Fibroblast of lung (primary cell): ENCODE results near the gene PAK1IP1. TPM values are rescaled to one million over a fixed set of nuclear protein-coding genes. Genes with fewer than 3 reads are reported as not detected.
A peak's percentile ranks its signal among the peaks of the same experiment; 100 is the strongest.

Source experiments
- DNase-seq, 2 donors: peaks; one replicate each; pipeline versions ENCODE4 v3.0.0 to v3.0.0-alpha.2; 2010; ENCODE audit warnings: low read depth in 2 of 2
- H2AFZ ChIP-seq: 2 replicates; pipeline ENCODE4 v1.5.1; 2012; ENCODE audit warnings: low read length, control low read depth, inconsistent platforms
- H3K27ac ChIP-seq: 2 replicates; pipeline ENCODE4 v1.5.1; 2011; ENCODE audit warnings: low read length, control low read depth; ENCODE audit not compliant: insufficient read depth
- H3K27me3 ChIP-seq: 2 replicates; pipeline ENCODE4 v1.5.1; 2011; ENCODE audit warnings: mild to moderate bottlenecking, low read length; ENCODE audit not compliant: control insufficient read depth, insufficient read depth
- H3K36me3 ChIP-seq: 2 replicates; pipeline ENCODE4 v1.5.1; 2011; ENCODE audit warnings: low read length; ENCODE audit not compliant: control insufficient read depth, insufficient read depth
- H3K4me1 ChIP-seq: 2 replicates; pipeline ENCODE4 v1.5.1; 2011; ENCODE audit warnings: low read length; ENCODE audit not compliant: control insufficient read depth, insufficient read depth; ENCODE audit errors: extremely low read depth
- H3K4me2 ChIP-seq: 2 replicates; pipeline ENCODE4 v1.5.1; 2011; ENCODE audit warnings: low read length, control low read depth; ENCODE audit not compliant: insufficient read depth; ENCODE audit errors: extremely low read depth
- H3K4me3 ChIP-seq, 4 experiments: fragments of 200-600 bp in 1 of 4; sonication (generic) in 1 of 4; replicated peaks in 1 of 4; 2 replicates each; pipeline ENCODE4 v1.5.1; 2011 to 2016; ENCODE audit warnings: low read length in 4 of 4, low read depth in 3 of 4, mild to moderate bottlenecking in 3 of 4, control low read depth in 2 of 4, inconsistent platforms in 1 of 4, mixed read lengths in 1 of 4; ENCODE audit not compliant: insufficient read depth in 1 of 4; ENCODE audit errors: control extremely low read depth in 1 of 4
- H3K79me2 ChIP-seq: 2 replicates; pipeline ENCODE4 v1.5.1; 2012; ENCODE audit warnings: mild to moderate bottlenecking, low read length, inconsistent platforms; ENCODE audit not compliant: control insufficient read depth, insufficient read depth
- H3K9ac ChIP-seq: 2 replicates; pipeline ENCODE4 v1.5.1; 2011; ENCODE audit warnings: mild to moderate bottlenecking, low read length, control low read depth; ENCODE audit not compliant: insufficient read depth
- H3K9me3 ChIP-seq: 2 replicates; pipeline ENCODE4 v1.5.1; 2012; ENCODE audit warnings: low read depth, low read length; ENCODE audit not compliant: control insufficient read depth, insufficient read depth
- H4K20me1 ChIP-seq: 2 replicates; pipeline ENCODE4 v1.5.1; 2011; ENCODE audit warnings: low read length; ENCODE audit not compliant: control insufficient read depth, insufficient read depth; ENCODE audit errors: extremely low read depth
- CTCF ChIP-seq, 2 donors: IDR thresholded peaks in 1 of 2; conservative IDR thresholded peaks in 1 of 2; 1 replicate in 1 of 2; 2 replicates in 1 of 2; pipeline ENCODE4 v1.5.1; 2011 to 2012; ENCODE audit warnings: low read length in 2 of 2, control low read depth in 1 of 2, inconsistent platforms in 1 of 2, low read depth in 1 of 2, mild to moderate bottlenecking in 1 of 2
- EZH2 ChIP-seq: IDR thresholded peaks from 2 replicates; pipeline ENCODE4 v1.5.1; 2012; ENCODE audit warnings: low read length, control low read depth, mild to moderate bottlenecking; ENCODE audit errors: missing control alignments
- polyA plus RNA-seq, 2 donors: library from polyadenylated mRNA; depleted of rRNA in 1 of 2; stranded (reverse) in 1 of 2; unstranded in 1 of 2; fragments of >200 nt; gene quantifications; 2 replicates each; pipeline ENCODE4 v1.2.1, GENCODE V29; 2011 to 2012; ENCODE audit warnings: missing spikeins in 1 of 2
- total RNA-seq: library from RNA; depleted of rRNA; stranded (reverse); fragments of >200 nt; gene quantifications from 2 replicates; pipeline ENCODE4 v1.2.1, GENCODE V29; 2014

PAK1IP1 gene
- total and polyA plus RNA-seq, 2 donors (not counting 1 experiment from before 2014, with no cell fraction given), result 16.3 to 27.3 TPM

- peak overlapping the region; percentile 86 for H3K4me2 ChIP-seq
- TF ChIP-seq EZH2, result no peak
- TF ChIP-seq CTCF (conservative IDR thresholded peaks at IDR 0.05 in 1 of 2, IDR thresholded peaks at IDR 0.05 in 1 of 2; ENCODE audit: low read depth in 1 of 2, low read length in 2 of 2), result no peak
- H3K4me3 ChIP-seq, result peak overlapping the region; percentile 69 to 91 (median 82)
- H3K9me3 ChIP-seq, result no peaks in the 10 kb centered on the region
- DNase-seq, result no peak
- H3K9ac ChIP-seq, result peak overlapping the region; percentile 40
- no peaks in the 10 kb centered on the region for H3K4me1 ChIP-seq
- peak overlapping the region; percentile 93 for H2AFZ ChIP-seq
- H3K79me2 ChIP-seq, result peaks cover 13% of the 10 kb centered on the region
- peaks cover 2% of the 10 kb centered on the region for H3K36me3 ChIP-seq
- peak overlapping the region; percentile 83 for H3K27ac ChIP-seq
- no peaks in the 10 kb centered on the region for H3K27me3 ChIP-seq
- no peaks in the 10 kb centered on the region for H4K20me1 ChIP-seq
These were observed 27.7 kb downstream of the PAK1IP1 start for GRCh38 chr6:10722570-10722819.

GRCh38 chr6:10722820-10723566 lies 28.2 kb downstream of the PAK1IP1 start, which contains the start of gene TMEM14C:
TMEM14C (plus strand) TSS chr6:10723070; CDS start chr6:10724614, 1,544 bp downstream.
- H3K9me3 ChIP-seq, result no peaks in the 10 kb centered on the region
- peaks cover 2% of the 10 kb centered on the region for H3K36me3 ChIP-seq
- H2AFZ ChIP-seq, result peak within 1 kb of the TSS; percentile 93
- peak within 1 kb of the TSS; percentile 75 for H3K9ac ChIP-seq
- peak within 1 kb of the TSS; percentile 82 to 91 (median 86) for H3K4me3 ChIP-seq
- H3K4me2 ChIP-seq, result peak within 1 kb of the TSS; percentile 89
- no peaks in the 10 kb centered on the region for H3K4me1 ChIP-seq
- H3K27ac ChIP-seq, result peak within 1 kb of the TSS; percentile 83
- H3K27me3 ChIP-seq, result no peaks in the 10 kb centered on the region
- TF ChIP-seq EZH2, result no peak
- TF ChIP-seq CTCF (conservative IDR thresholded peaks at IDR 0.05 in 1 of 2, IDR thresholded peaks at IDR 0.05 in 1 of 2; ENCODE audit: low read depth in 1 of 2, low read length in 2 of 2), result no peak
- H3K79me2 ChIP-seq, result peaks cover 13% of the 10 kb centered on the region
- peak; percentile 99 for DNase-seq
- no peaks in the 10 kb centered on the region for H4K20me1 ChIP-seq

- peak overlapping the region; percentile 83 for H3K27ac ChIP-seq
- no peaks in the 10 kb centered on the region for H3K27me3 ChIP-seq
- peak overlapping the region; percentile 82 to 91 (median 86) for H3K4me3 ChIP-seq
- H3K4me1 ChIP-seq, result no peaks in the 10 kb centered on the region
- peak overlapping the region; percentile 63 for H2AFZ ChIP-seq
- H3K79me2 ChIP-seq, result peaks cover 13% of the 10 kb centered on the region
- TF ChIP-seq EZH2 (no peak), CTCF (conservative IDR thresholded peaks at IDR 0.05 in 1 of 2, IDR thresholded peaks at IDR 0.05 in 1 of 2; ENCODE audit: low read depth in 1 of 2, low read length in 2 of 2) (no peak)
- H4K20me1 ChIP-seq, result no peaks in the 10 kb centered on the region
- H3K4me2 ChIP-seq, result peak overlapping the region; percentile 89
- H3K9ac ChIP-seq, result peak overlapping the region; percentile 75
- peaks cover 2% of the 10 kb centered on the region for H3K36me3 ChIP-seq
- no peak for DNase-seq
- no peaks in the 10 kb centered on the region for H3K9me3 ChIP-seq
These were observed 28.8 kb downstream of the PAK1IP1 start for GRCh38 chr6:10723567-10723881.
